Stimulated activated CD8-positive, alpha-beta memory T cell treated with anti-CD3 and anti-CD28 coated beads, Interleukin-4, amount 100 ng/mL, for 1 hour (primary cell): ENCODE measurements around the gene DNASE1L1.

ENCODE experiments used
- DNase-seq, 2 donors: peaks; one replicate each; pipeline ENCODE4 v3.0.0-alpha.2; 2020; ENCODE audit warnings: low read depth in 2 of 2, low spot score in 1 of 2

The DNASE1L1 gene

GRCh38 chrX:154353172-154353843 lies 55.7 kb downstream of the DNASE1L1 start:
- no peak for DNase-seq

DNA sequence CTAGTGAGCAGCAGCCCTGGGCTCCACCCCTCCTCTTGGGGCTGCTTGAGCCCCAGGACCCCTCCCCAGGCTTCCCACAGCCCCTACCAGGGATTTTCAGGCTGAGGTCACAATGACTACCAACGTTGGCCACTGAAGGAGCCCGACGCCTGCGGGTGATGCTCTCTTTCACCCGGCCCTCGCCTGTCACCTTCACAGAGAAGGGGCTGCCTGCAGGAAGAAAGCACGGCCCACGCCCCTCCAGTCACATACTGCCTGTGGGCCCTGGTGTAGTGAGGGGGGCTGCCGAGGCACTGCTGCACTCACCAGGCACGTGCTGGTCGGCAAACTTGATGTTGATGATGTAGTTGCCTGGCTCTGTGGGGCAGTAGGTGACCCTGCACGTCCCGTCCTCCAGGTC lies 56.6 kb downstream of the DNASE1L1 start:
- no peak for DNase-seq

DNA sequence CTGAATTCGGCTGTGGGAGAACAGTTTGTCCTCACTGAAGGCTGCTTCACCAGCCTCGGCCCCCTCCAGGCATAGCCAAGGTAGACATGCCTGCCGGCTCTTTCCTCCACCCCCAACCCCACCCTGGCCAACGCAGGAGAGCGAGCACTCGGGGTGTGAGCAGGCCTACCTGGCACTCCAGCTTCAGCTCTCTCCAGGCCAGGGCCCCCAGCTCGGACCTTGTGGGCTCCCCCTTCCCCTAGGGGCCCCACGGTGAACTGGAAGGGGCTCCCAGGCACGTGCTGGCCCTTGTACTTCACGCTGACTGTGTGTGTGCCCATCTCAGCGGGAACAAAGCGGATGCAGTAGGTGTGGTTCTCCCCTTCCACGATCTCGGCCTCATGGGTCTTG lies 57.0 kb downstream of the DNASE1L1 start:
- DNase-seq: no peak
